Measurements from ENCODE around the gene BTBD9.
A peak's percentile ranks its signal among the peaks of the same experiment; 100 is the strongest.

Gene BTBD9

DNA sequence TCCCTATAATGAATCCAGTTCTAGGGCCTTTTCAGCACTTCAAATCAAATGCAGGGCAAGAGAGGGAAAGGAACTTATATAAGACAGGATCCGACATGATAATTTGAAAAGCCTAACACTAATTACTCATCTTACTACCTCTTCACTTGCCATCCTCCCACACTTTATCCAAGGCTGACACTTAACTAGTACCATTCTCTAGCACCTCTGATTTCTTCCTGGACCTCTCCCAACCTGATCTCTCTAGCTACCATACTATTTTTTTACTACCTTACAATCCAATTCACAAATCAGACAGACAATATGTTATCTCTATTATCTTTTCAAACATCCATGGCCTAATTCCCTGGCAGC, 50.4 kb downstream of the BTBD9 start:
- DNase-seq (ENCODE audit: insufficient read length) (no peak), FAIRE-seq (no peak)
- no peak for TF ChIP-seq TAF1 (IDR thresholded peaks at IDR 0.05; ENCODE audit: borderline replicate concordance, low read depth, low read length)
- TF ChIP-seq POLR2AphosphoS5 (IDR thresholded peaks at IDR 0.05; ENCODE audit: low read depth, low read length): no peak
- TF ChIP-seq POLR2A (IDR thresholded peaks at IDR 0.05; ENCODE audit: low read depth, low read length): no peak

GRCh38 chr6:38588631-38589366, 50.9 kb downstream of the BTBD9 start:
- DNase-seq (ENCODE audit: insufficient read length) (no peak), FAIRE-seq (no peak)

GRCh38 chr6:38587766-38588362, 51.9 kb downstream of the BTBD9 start:
- FAIRE-seq (peak; percentile 27), DNase-seq (ENCODE audit: insufficient read length) (no peak)
- TF ChIP-seq TAF1 (IDR thresholded peaks at IDR 0.05; ENCODE audit: borderline replicate concordance, low read depth, low read length) (no peak), POLR2A (IDR thresholded peaks at IDR 0.05; ENCODE audit: low read depth, low read length) (no peak), POLR2AphosphoS5 (IDR thresholded peaks at IDR 0.05; ENCODE audit: low read depth, low read length) (no peak)

More at GRCh38 chr6:38588631-38589366, 50.9 kb downstream of the BTBD9 start:
- TF ChIP-seq POLR2A (IDR thresholded peaks at IDR 0.05; ENCODE audit: low read depth, low read length) (no peak), TAF1 (IDR thresholded peaks at IDR 0.05; ENCODE audit: borderline replicate concordance, low read depth, low read length) (no peak), POLR2AphosphoS5 (IDR thresholded peaks at IDR 0.05; ENCODE audit: low read depth, low read length) (no peak)

GRCh38 chr6:38586992-38587391, 52.7 kb downstream of the BTBD9 start:
- FAIRE-seq (no peak), DNase-seq (ENCODE audit: insufficient read length) (no peak)
- TF ChIP-seq TAF1 (IDR thresholded peaks at IDR 0.05; ENCODE audit: borderline replicate concordance, low read depth, low read length): no peak
- no peak for TF ChIP-seq POLR2AphosphoS5 (IDR thresholded peaks at IDR 0.05; ENCODE audit: low read depth, low read length)
- no peak for TF ChIP-seq POLR2A (IDR thresholded peaks at IDR 0.05; ENCODE audit: low read depth, low read length)

- DNase-seq (ENCODE audit: insufficient read length): no peak
- no peak for FAIRE-seq
- TF ChIP-seq TAF1 (IDR thresholded peaks at IDR 0.05; ENCODE audit: borderline replicate concordance, low read depth, low read length) (no peak), POLR2A (IDR thresholded peaks at IDR 0.05; ENCODE audit: low read depth, low read length) (no peak), POLR2AphosphoS5 (IDR thresholded peaks at IDR 0.05; ENCODE audit: low read depth, low read length) (no peak)
These were observed 55.0 kb downstream of the BTBD9 start for GRCh38 chr6:38584731-38585130.

- TF ChIP-seq TAF1 (IDR thresholded peaks at IDR 0.05; ENCODE audit: borderline replicate concordance, low read depth, low read length) (no peak), POLR2AphosphoS5 (IDR thresholded peaks at IDR 0.05; ENCODE audit: low read depth, low read length) (no peak), POLR2A (IDR thresholded peaks at IDR 0.05; ENCODE audit: low read depth, low read length) (no peak)
- DNase-seq (ENCODE audit: insufficient read length) (no peak), FAIRE-seq (no peak)
These were observed 56.2 kb downstream of the BTBD9 start for GRCh38 chr6:38583523-38583922.

GRCh38 chr6:38580030-38580429, 59.7 kb downstream of the BTBD9 start:
- no peak for DNase-seq (ENCODE audit: insufficient read length)
- no peak for FAIRE-seq
- TF ChIP-seq POLR2A (IDR thresholded peaks at IDR 0.05; ENCODE audit: low read depth, low read length) (no peak), POLR2AphosphoS5 (IDR thresholded peaks at IDR 0.05; ENCODE audit: low read depth, low read length) (no peak), TAF1 (IDR thresholded peaks at IDR 0.05; ENCODE audit: borderline replicate concordance, low read depth, low read length) (no peak)

DNA sequence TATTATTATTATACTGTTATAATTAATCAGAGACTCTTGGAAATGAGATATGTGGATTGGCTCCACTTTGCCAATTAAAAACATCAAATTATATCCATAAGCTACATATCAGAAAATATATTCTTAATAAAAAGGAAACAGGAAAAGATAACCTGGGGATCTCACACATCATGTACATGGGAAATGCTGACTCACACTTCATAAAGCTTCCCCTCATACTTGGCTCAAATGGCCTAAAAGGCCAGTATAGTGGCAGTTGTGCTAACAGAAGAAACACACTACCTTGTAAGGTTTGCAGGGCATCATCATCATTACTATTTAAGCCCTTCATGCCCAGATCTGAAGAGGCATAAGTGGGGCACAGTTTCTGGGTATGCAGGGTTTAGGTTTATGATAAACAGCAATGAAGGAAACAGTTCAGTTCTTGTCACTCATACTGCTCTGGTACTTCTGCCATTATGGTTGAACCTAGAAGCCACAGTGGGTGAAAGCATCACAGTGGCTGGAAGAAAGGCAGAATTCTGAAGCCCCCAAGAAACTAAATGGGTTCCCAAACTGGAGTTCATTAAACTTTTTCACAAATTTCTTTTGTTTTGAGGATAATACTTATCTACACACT, 60.6 kb downstream of the BTBD9 start:
- TF ChIP-seq POLR2A (IDR thresholded peaks at IDR 0.05; ENCODE audit: low read depth, low read length) (no peak), POLR2AphosphoS5 (IDR thresholded peaks at IDR 0.05; ENCODE audit: low read depth, low read length) (no peak), TAF1 (IDR thresholded peaks at IDR 0.05; ENCODE audit: borderline replicate concordance, low read depth, low read length) (no peak)
- FAIRE-seq (peak; percentile 9), DNase-seq (ENCODE audit: insufficient read length) (no peak)

GRCh38 chr6:38578075-38578474, 61.7 kb downstream of the BTBD9 start:
- FAIRE-seq (no peak), DNase-seq (ENCODE audit: insufficient read length) (no peak)
- no peak for TF ChIP-seq POLR2AphosphoS5 (IDR thresholded peaks at IDR 0.05; ENCODE audit: low read depth, low read length)
- TF ChIP-seq TAF1 (IDR thresholded peaks at IDR 0.05; ENCODE audit: borderline replicate concordance, low read depth, low read length): no peak
- TF ChIP-seq POLR2A (IDR thresholded peaks at IDR 0.05; ENCODE audit: low read depth, low read length): no peak

- FAIRE-seq (no peak), DNase-seq (ENCODE audit: insufficient read length) (no peak)
- no peak for TF ChIP-seq POLR2A (IDR thresholded peaks at IDR 0.05; ENCODE audit: low read depth, low read length)
- TF ChIP-seq TAF1 (IDR thresholded peaks at IDR 0.05; ENCODE audit: borderline replicate concordance, low read depth, low read length): no peak
- no peak for TF ChIP-seq POLR2AphosphoS5 (IDR thresholded peaks at IDR 0.05; ENCODE audit: low read depth, low read length)
These were observed 62.2 kb downstream of the BTBD9 start for GRCh38 chr6:38577492-38577891.

DNA sequence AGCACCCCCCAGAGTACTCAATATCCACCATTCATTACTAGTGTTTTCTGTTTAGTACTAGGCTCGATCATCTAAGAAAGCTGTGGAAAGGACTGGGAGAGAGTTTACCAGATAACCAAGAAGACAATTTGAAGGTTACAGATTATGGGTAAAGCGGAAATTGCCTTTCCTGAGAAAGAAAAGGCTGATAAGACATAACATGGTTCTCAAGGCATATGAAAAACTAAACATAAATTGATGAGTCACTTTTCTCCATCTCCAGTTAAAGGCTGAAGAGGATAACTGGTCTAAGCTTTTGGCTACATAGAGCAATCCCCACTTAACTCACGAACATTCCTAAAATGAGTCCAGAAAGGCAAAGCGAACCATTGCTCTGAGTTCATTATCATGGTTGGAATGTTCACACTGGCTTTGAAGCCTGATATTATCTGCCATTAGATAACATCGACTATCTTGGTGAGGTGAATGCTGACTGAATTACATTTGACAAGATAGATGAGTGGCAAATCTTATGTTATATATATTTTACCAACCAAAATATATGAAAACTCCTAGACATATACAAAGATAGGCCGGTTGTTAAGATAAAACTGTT, 65.8 kb downstream of the BTBD9 start:
- FAIRE-seq: no peak
- DNase-seq (ENCODE audit: insufficient read length): no peak
- TF ChIP-seq TAF1 (IDR thresholded peaks at IDR 0.05; ENCODE audit: borderline replicate concordance, low read depth, low read length): no peak
- TF ChIP-seq POLR2AphosphoS5 (IDR thresholded peaks at IDR 0.05; ENCODE audit: low read depth, low read length): no peak
- TF ChIP-seq POLR2A (IDR thresholded peaks at IDR 0.05; ENCODE audit: low read depth, low read length): no peak
